HEK293T (cell line): ENCODE data around the gene FGFR3.

Source experiments
- ARNT ChIP-seq: fragments of 450-650 bp; IDR thresholded peaks from 2 replicates; pipeline ENCODE4 v1.6.1; 2017; ENCODE audit warnings: mild to moderate bottlenecking
- BHLHE40 ChIP-seq: fragments of 450-650 bp; IDR thresholded peaks from 2 replicates; pipeline ENCODE4 v1.6.1; 2016; ENCODE audit warnings: mild to moderate bottlenecking, moderate library complexity, borderline replicate concordance
- CTBP1 ChIP-seq: fragments of 450-650 bp; IDR thresholded peaks from 2 replicates; pipeline ENCODE4 v1.6.1; 2016; ENCODE audit warnings: borderline replicate concordance
- ELF4 ChIP-seq: fragments of 450-650 bp; IDR thresholded peaks from 2 replicates; pipeline ENCODE4 v1.6.1; 2017; ENCODE audit warnings: antibody characterized with exemption
- FOXA1 ChIP-seq: fragments of 450-650 bp; IDR thresholded peaks from 2 replicates; pipeline ENCODE4 v1.6.1; 2016; ENCODE audit warnings: mild to moderate bottlenecking
- FOXK2 ChIP-seq: fragments of 450-650 bp; IDR thresholded peaks from 2 replicates; pipeline ENCODE4 v1.6.1; 2016; ENCODE audit warnings: mild to moderate bottlenecking
- FOXM1 ChIP-seq: fragments of 450-650 bp; IDR thresholded peaks from 2 replicates; pipeline ENCODE4 v1.6.1; 2017; ENCODE audit warnings: mild to moderate bottlenecking, borderline replicate concordance
- HDGF ChIP-seq: fragments of 450-650 bp; IDR thresholded peaks from 2 replicates; pipeline ENCODE4 v1.6.1; 2017; ENCODE audit warnings: antibody characterized with exemption, borderline replicate concordance
- L3MBTL2 ChIP-seq: fragments of 450-650 bp; conservative IDR thresholded peaks from 2 replicates; pipeline ENCODE4 v1.6.1; 2016; ENCODE audit warnings: mild to moderate bottlenecking
- NFRKB ChIP-seq: fragments of 450-650 bp; IDR thresholded peaks from 2 replicates; pipeline ENCODE4 v1.6.1; 2016; ENCODE audit warnings: mild to moderate bottlenecking, moderate library complexity
- PKNOX1 ChIP-seq: fragments of 450-650 bp; IDR thresholded peaks from 2 replicates; pipeline ENCODE4 v1.6.1; 2016
- SP1 ChIP-seq: fragments of 450-650 bp; IDR thresholded peaks from 2 replicates; pipeline ENCODE4 v1.6.1; 2017
- SUZ12 ChIP-seq: fragments of 450-650 bp; IDR thresholded peaks from 2 replicates; pipeline ENCODE4 v1.6.1; 2016; ENCODE audit warnings: mild to moderate bottlenecking
- ZNF384 ChIP-seq: fragments of 450-650 bp; IDR thresholded peaks from 2 replicates; pipeline ENCODE4 v1.6.1; 2016

- no peak for TF ChIP-seq ZNF384
- no peak for TF ChIP-seq NFRKB
- TF ChIP-seq FOXM1: no peak
- no peak for TF ChIP-seq FOXK2
- TF ChIP-seq SUZ12: no peak
- no peak for TF ChIP-seq FOXA1
- no peak for TF ChIP-seq ELF4
- no peak for TF ChIP-seq SP1
- no peak for TF ChIP-seq BHLHE40
- TF ChIP-seq HDGF: no peak
- no peak for TF ChIP-seq ARNT
- no peak for TF ChIP-seq PKNOX1
- no peak for TF ChIP-seq CTBP1
- TF ChIP-seq L3MBTL2: no peak
These were observed 9.8 kb downstream of the FGFR3 start for GRCh38 chr4:1802720-1803522.
